Measurements from ENCODE around the gene AKAP6. TPM values are rescaled to one million over a fixed set of nuclear protein-coding genes. Genes with fewer than 3 reads are reported as not detected.
"Not testable (repeated sequence)": the region's sequence is repeated elsewhere in the genome, so short reads cannot be mapped to it uniquely, and the experiment has no call there.

The AKAP6 gene
- polyA plus RNA-seq, 3 donors from 2014 or later, result not detected

DNA sequence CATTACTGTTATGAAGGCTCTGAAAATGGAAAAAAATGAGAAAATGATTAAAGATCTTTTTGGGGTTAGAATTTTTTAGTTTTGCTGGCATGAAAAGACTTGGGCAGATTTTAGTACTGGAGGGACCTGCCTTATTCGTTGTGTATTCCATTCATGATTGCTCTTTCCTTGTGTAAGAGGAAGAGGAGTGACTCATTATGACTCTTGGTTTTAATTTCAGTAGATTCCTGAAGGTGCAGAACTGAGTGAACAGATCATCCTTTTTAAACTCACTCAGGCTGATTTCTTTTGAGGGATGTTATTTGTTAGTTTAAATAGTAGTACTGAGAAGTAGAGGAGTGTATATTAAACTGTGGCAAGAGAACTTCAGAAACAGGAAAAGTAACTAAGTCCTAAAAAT is 41.6 kb downstream of the AKAP6 start:
- no peak for DNase-seq
- Mint-ChIP-seq H3K27me3 (ENCODE audit: low read depth in 3 of 3) (peaks cover 0 to 3% (median 2%) of the 10 kb centered on the region in 3 donors), H3K27ac (no peak overlapping the region), H3K36me3 (no peaks in the 10 kb centered on the region), H3K9me3 (peaks cover 0 to 2% (median 0%) of the 10 kb centered on the region in 6 donors), H3K4me3 (no peak overlapping the region), H3K4me1 (no peaks in the 10 kb centered on the region)

DNA sequence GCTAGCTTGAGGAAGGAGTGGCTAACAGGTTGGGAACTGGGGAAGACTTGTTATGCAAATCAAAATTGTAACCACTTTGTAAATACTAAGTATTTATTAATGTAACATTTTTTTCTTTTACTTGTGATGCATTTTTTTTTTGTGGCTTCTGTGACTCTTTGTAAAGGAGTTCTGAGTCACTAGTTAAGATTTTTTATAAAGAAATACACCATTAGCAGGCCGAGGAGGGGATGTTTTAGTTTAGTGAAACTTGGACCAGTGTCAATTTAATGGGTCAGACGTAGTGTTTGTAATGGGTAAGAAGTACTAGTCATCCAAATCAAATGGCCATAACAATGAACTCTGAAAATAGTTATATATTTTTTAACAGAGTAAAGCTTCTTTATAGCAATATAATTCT is 43.1 kb downstream of the AKAP6 start:
- Mint-ChIP-seq H3K27me3 (ENCODE audit: low read depth in 3 of 3) (peaks cover 0 to 3% (median 0%) of the 10 kb centered on the region in 3 donors), H3K27ac (no peak overlapping the region), H3K4me1 (no peaks in the 10 kb centered on the region), H3K9me3 (peaks cover 0 to 2% (median 0%) of the 10 kb centered on the region in 6 donors), H3K4me3 (no peak overlapping the region), H3K36me3 (no peaks in the 10 kb centered on the region)
- DNase-seq, result no peak

DNA sequence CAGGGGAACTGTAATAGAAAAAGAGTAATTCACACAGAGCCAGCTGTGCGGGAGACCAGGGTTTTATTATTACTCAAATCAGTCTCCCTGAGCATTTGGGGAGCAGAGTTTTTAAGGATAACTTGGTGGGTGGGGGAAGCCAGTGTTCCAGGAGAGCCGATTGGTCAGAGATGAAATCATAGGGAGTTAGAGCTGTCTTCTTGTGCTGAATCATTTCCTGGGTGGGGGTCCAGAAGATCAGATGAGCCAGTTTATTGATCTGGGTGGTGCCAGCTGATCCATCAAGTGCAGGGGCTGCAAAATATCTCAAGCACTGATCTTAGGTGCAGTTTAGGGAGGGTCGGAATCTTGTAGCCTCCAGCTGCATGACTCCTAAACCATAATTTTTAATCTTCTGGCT is 44.1 kb downstream of the AKAP6 start:
- H3K27me3 Mint-ChIP-seq (ENCODE audit: low read depth in 3 of 3); H3K4me1 Mint-ChIP-seq; DNase-seq; H3K27ac Mint-ChIP-seq; H3K36me3 Mint-ChIP-seq; H3K9me3 Mint-ChIP-seq; H3K4me3 Mint-ChIP-seq: not testable (repeated sequence)

DNA sequence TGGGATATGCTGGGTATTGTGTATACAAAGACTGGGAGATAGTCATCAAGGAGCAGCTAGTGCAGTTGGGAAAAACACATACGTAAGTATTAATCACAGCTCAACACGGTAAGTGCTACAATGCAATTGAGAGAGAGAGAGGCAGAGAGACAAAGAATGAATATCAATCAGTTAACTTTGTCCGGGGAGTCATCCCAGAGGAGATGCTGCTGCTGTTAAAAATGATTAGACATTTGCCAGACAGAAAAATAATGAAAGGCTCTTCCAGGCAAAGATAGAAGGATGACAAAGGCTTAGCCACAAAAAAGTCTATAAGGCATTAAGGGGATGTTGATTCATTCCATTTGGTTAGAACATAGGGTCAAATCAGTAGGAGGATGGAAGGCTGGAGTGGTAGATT is 45.1 kb downstream of the AKAP6 start:
- peaks cover 0 to 3% (median 0%) of the 10 kb centered on the region in 3 donors for H3K27me3 Mint-ChIP-seq (ENCODE audit: low read depth in 3 of 3)
- H3K4me1 Mint-ChIP-seq, result no peaks in the 10 kb centered on the region
- no peaks in the 10 kb centered on the region for H3K36me3 Mint-ChIP-seq
- DNase-seq, result no peak
- H3K4me3 Mint-ChIP-seq, result no peak overlapping the region
- no peak overlapping the region for H3K27ac Mint-ChIP-seq
- no peaks in the 10 kb centered on the region for H3K9me3 Mint-ChIP-seq

DNA sequence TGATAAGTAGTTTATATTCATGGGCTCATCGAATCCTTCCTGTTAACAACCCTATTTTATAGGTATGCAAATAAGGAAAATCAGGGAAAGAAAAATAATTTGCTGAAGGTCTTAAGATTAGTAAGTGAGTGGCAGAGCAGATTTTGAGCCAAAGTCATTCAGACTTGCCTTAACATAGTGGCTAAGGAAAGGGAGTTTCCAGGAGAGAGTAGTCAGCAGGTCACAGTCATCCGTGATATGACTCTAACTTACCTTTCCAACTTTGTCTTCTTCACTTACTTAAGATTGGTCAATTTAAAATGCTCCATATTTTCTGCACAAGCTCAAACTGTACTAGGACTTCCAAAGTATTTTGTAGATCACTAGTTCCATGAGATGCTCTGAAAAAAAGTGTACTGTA is 46.6 kb downstream of the AKAP6 start:
- H3K9me3 Mint-ChIP-seq, result peaks cover 0 to 4% (median 0%) of the 10 kb centered on the region in 6 donors
- H3K4me1 Mint-ChIP-seq, result no peaks in the 10 kb centered on the region
- no peaks in the 10 kb centered on the region for H3K36me3 Mint-ChIP-seq
- H3K4me3 Mint-ChIP-seq, result no peak overlapping the region
- H3K27ac Mint-ChIP-seq, result no peak overlapping the region
- DNase-seq, result no peak
- peaks cover 0 to 1% (median 0%) of the 10 kb centered on the region in 3 donors for H3K27me3 Mint-ChIP-seq (ENCODE audit: low read depth in 3 of 3)

DNA sequence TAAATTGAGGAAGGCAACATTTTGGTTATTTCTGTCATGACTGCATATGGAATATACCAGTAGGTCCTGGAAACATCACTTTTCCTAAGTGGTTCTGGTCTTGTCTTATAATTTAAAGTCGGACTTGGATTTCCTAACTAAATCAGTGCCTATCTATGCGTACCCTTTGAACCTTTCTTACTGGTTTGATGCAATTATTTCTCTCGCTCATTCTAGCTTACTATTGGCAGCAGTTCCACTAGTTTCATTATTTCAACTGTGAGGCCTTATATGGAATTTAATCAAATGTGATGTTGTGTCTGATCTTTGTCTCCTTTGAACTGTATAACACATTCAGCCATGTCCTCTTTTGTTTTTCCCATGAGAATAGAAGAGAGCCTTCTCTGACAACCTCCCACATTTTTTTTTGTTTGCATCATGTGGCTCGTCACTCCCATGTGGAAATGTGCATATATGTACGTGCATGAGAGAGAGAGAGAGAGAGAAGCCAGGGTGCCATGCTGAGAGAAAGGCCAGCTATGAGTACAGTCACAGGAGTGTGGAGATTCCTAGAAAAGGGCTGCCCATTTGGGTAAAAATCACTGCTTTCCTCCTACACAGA is 48.0 kb downstream of the AKAP6 start:
- no peak for DNase-seq
- H3K4me1 Mint-ChIP-seq, result no peaks in the 10 kb centered on the region
- peaks cover 0 to 4% (median 0%) of the 10 kb centered on the region in 6 donors for H3K9me3 Mint-ChIP-seq
- no peak overlapping the region for H3K4me3 Mint-ChIP-seq
- peaks cover 0 to 1% (median 0%) of the 10 kb centered on the region in 3 donors for H3K27me3 Mint-ChIP-seq (ENCODE audit: low read depth in 3 of 3)
- H3K27ac Mint-ChIP-seq, result no peak overlapping the region
- H3K36me3 Mint-ChIP-seq, result no peaks in the 10 kb centered on the region

DNA sequence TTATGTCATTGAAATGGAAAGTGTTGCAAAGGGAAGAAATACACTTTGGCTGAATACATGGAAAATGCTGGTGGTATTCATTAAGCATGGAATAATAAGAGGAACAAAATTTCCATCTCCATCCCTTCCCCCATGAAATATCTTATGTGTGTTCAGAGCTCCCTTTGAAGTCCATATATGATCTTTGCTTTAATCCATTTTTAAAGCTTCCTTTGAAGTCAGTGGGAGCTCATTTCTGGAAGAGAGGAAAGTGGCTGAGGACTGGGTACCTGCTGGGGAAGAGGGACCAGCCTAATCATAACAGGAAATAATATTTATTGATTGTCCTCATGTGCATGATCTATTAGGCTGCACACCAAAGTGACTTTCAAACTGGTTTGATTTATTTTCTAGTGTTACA is 49.2 kb downstream of the AKAP6 start:
- Mint-ChIP-seq H3K27ac (no peak overlapping the region), H3K9me3 (peaks cover 0 to 4% (median 0%) of the 10 kb centered on the region in 6 donors), H3K27me3 (ENCODE audit: low read depth in 3 of 3) (no peaks in the 10 kb centered on the region), H3K4me1 (no peaks in the 10 kb centered on the region), H3K4me3 (no peak overlapping the region), H3K36me3 (no peaks in the 10 kb centered on the region)
- DNase-seq, result no peak

DNA sequence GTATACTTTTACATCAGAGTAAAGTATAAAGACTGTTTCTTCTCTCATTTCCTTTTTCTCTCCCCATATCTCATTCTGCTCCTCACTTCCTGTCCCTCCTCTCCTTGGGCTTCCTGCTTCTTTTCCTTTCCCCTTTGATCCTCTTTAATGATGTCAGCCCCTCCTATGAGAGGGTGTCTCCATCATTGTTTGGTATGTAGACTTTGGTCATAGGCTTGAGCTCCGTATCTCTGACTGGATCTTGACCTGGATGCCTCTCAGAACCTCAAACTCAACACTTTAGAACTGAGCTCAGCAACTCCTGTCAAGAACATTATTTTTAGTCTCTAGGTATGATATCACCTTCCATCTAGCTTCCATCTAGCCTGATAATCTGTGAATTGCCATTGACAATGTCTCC is 50.3 kb downstream of the AKAP6 start:
- Mint-ChIP-seq H3K36me3 (no peaks in the 10 kb centered on the region), H3K4me3 (no peak overlapping the region), H3K9me3 (peaks cover 0 to 4% (median 0%) of the 10 kb centered on the region in 6 donors), H3K4me1 (no peaks in the 10 kb centered on the region), H3K27me3 (ENCODE audit: low read depth in 3 of 3) (peaks cover 0 to 2% (median 0%) of the 10 kb centered on the region in 3 donors), H3K27ac (no peak overlapping the region)
- no peak for DNase-seq

DNA sequence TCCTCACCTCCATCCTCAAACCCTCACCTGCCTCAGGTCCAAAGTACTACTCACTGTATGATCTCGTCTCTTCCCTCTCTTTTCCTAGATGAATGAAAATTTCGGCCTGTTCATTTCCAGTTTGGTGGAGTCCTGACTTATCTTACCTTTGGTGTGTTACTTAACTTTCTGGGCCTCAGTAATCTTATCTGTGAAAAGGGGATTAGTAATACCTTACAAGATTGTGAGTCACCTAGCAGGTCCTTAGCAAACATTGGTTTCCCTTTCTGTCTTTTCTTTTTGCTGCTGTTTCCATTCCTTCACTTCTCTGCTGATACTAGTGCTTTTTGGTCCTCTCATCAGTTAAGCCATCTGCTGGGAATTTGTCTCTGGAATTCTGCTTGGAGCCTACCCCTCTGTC is 52.8 kb downstream of the AKAP6 start:
- Mint-ChIP-seq H3K4me3 (no peak overlapping the region), H3K27me3 (ENCODE audit: low read depth in 3 of 3) (peaks cover 0 to 2% (median 0%) of the 10 kb centered on the region in 3 donors)

DNA sequence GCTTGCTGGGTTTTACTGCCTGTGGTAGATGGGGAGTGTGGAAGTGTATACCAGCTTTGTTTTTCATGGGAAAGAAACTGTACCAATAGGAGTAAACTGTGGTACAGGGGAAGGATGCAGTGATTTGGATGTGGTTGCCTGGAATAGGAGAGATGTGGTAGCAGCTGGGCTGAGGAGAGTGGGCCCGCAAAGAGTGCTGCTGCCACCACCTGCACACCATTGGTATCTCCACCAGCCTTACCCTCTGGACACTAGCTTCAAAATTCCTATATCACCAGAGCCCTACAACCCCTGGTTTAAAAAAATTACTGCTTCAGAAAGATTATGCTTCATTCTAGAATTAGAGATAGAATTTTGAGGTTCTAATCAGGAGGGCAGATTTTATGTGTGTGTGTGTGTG is 53.6 kb downstream of the AKAP6 start:
- Mint-ChIP-seq H3K36me3 (no peaks in the 10 kb centered on the region), H3K27me3 (ENCODE audit: low read depth in 3 of 3) (peaks cover 0 to 2% (median 0%) of the 10 kb centered on the region in 3 donors), H3K4me1 (no peaks in the 10 kb centered on the region)

More for the DNA sequence above, 52.8 kb downstream of the AKAP6 start:
- Mint-ChIP-seq H3K4me1 (no peaks in the 10 kb centered on the region), H3K36me3 (no peaks in the 10 kb centered on the region), H3K9me3 (peaks cover 0 to 4% (median 0%) of the 10 kb centered on the region in 6 donors), H3K27ac (no peak overlapping the region)
- no peak for DNase-seq

DNA sequence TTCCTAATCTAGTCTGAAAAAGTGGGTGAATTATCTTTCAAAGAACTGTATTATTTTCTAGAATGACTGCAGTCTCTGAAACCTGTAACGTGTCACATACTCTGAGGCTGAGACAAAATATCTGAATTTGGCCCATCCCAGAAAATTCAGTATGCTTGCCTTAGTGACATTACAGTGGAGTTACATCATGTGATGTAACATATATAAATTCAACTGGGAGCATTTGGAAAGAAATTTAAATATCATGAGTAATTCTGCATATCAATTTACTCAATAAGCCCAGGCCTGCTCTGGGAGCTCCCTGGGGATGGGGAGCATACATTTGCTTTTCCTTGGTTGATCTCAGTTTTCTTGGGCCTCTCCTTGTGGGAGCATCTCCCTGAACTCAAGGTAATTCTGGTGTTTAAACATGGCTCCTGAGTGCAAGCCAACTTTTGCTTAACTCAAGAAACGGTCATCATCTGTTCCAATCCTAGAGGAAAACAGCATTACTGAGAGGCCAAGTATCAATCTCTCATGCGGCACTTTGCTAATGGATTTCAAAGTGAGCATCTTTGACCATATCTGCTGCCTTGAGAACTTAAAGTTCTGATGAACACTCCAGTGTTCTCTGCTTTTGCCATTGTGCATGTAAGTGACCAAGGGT is 54.4 kb downstream of the AKAP6 start:
- no peak overlapping the region for H3K4me3 Mint-ChIP-seq
- H3K36me3 Mint-ChIP-seq, result no peaks in the 10 kb centered on the region
- H3K27me3 Mint-ChIP-seq (ENCODE audit: low read depth in 3 of 3), result peaks cover 0 to 2% (median 0%) of the 10 kb centered on the region in 3 donors
- peaks cover 0 to 4% (median 0%) of the 10 kb centered on the region in 6 donors for H3K9me3 Mint-ChIP-seq
- no peak for DNase-seq
- H3K27ac Mint-ChIP-seq, result no peak overlapping the region
- no peaks in the 10 kb centered on the region for H3K4me1 Mint-ChIP-seq

More for the DNA sequence above, 53.6 kb downstream of the AKAP6 start:
- no peak overlapping the region for H3K27ac Mint-ChIP-seq
- no peak for DNase-seq
- peaks cover 0 to 4% (median 0%) of the 10 kb centered on the region in 6 donors for H3K9me3 Mint-ChIP-seq
- H3K4me3 Mint-ChIP-seq, result no peak overlapping the region

DNA sequence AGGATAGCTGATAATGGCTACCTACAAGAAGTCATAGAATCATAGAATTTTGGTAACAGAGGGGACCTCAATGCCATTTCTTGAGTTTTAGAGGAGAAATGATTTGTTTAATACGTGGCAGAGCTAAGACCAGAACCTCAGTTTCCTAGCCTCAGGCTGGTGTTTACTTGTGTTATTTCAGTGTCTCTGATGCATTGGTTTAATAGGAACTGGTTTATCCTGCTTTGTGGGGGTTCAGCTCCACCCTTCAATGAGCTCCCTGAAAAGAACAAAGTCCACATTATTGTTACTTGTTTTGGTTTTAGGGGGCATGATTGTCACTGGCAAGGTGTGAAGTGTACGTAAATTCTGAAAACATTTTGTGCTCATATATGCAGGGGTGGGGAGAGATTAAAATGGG is 55.4 kb downstream of the AKAP6 start:
- Mint-ChIP-seq H3K4me1 (no peaks in the 10 kb centered on the region), H3K9me3 (peaks cover 0 to 6% (median 2%) of the 10 kb centered on the region in 6 donors), H3K27ac (no peak overlapping the region), H3K27me3 (ENCODE audit: low read depth in 3 of 3) (peaks cover 0 to 2% (median 0%) of the 10 kb centered on the region in 3 donors), H3K36me3 (no peaks in the 10 kb centered on the region), H3K4me3 (no peak overlapping the region)
- DNase-seq, result no peak

DNA sequence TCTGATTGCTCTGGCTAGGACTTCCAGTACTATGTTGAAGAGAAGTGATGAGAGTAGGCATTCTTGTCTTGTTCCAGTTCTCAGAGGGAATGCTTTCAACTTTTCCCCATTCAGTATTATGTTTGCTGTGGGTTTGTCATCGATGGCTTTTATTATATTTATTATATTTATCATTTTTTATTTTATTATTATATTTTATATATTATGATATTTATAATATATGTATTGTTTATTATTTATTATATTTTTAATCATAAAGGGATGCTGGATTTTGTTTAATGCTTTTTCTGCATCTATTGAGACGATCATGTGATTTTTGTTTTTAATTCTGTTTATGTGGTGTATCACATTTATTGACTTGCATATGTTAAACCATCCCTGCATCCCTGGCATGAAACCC is 58.2 kb downstream of the AKAP6 start:
- not testable (repeated sequence) for DNase-seq; H3K36me3 Mint-ChIP-seq; H3K27me3 Mint-ChIP-seq (ENCODE audit: low read depth in 3 of 3); H3K27ac Mint-ChIP-seq; H3K4me1 Mint-ChIP-seq; H3K4me3 Mint-ChIP-seq
- H3K9me3 Mint-ChIP-seq, result peaks cover 3 to 22% (median 8%) of the 10 kb centered on the region in 6 donors

DNA sequence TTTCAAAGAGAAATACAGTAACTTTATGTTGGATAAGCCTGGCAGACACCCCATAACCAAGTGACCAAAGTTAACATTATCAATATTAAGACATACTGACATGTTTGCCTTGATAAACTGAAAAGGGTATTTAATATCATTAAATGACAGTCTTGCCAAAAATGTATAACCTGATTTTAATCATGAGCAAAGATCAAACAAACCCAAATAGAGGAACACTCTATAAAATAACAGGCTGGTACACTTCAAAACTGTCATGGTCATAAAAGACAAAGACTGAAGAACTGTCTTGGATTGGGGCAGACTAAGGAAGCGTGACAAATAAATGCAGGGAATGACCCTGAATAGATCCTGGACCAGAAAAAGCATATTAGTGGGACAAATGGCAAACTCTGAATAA is 64.0 kb downstream of the AKAP6 start:
- peaks cover 0 to 5% (median 0%) of the 10 kb centered on the region in 3 donors for H3K36me3 Mint-ChIP-seq
- peaks cover 0 to 3% (median 0%) of the 10 kb centered on the region in 3 donors for H3K27me3 Mint-ChIP-seq (ENCODE audit: low read depth in 3 of 3)
- H3K27ac Mint-ChIP-seq, result no peak overlapping the region
- H3K9me3 Mint-ChIP-seq, result peaks cover 3 to 22% (median 9%) of the 10 kb centered on the region in 6 donors
- no peak overlapping the region for H3K4me3 Mint-ChIP-seq
- DNase-seq, result no peak
- no peaks in the 10 kb centered on the region for H3K4me1 Mint-ChIP-seq

All from immature natural killer cell (primary cell).